Activated CD4-positive, alpha-beta memory T cell treated with anti-CD3 and anti-CD28 coated beads for 36 hours (primary cell): ENCODE data around the gene ARHGEF33. TPM values are rescaled to one million over a fixed set of nuclear protein-coding genes. Genes with fewer than 3 reads are reported as not detected.
A peak's percentile ranks its signal among the peaks of the same experiment; 100 is the strongest.

Source experiments
- CTCF ChIA-PET: fragments of 350-600 bp; sonication (Branson Sonifier 250); formaldehyde crosslinking; loops from one replicate; lab custom pipeline; 2021; ENCODE audit warnings: antibody characterized with exemption, inconsistent platforms; lab: Charles Lee
- POLR2A ChIA-PET: fragments of 350-600 bp; sonication (Branson Sonifier 250); formaldehyde crosslinking; loops from one replicate; lab custom pipeline; 2021; ENCODE audit warnings: antibody characterized with exemption; lab: Charles Lee
- DNase-seq: peaks from one replicate; pipeline ENCODE4 v3.0.0-alpha.2; 2020
- H3K27ac Mint-ChIP-seq: one replicate; pipeline ENCODE4 v1.8.0; 2021; ENCODE audit warnings: mixed read lengths
- H3K27me3 Mint-ChIP-seq: one replicate; pipeline ENCODE4 v1.8.0; 2021; ENCODE audit warnings: mixed read lengths
- H3K36me3 Mint-ChIP-seq: one replicate; pipeline ENCODE4 v1.8.0; 2021; ENCODE audit warnings: mixed read lengths
- H3K4me1 Mint-ChIP-seq: one replicate; pipeline ENCODE4 v1.8.0; 2021; ENCODE audit warnings: low read depth, mixed read lengths
- H3K4me3 Mint-ChIP-seq: one replicate; pipeline ENCODE4 v1.8.0; 2021; ENCODE audit warnings: mild to moderate bottlenecking, mixed read lengths
- H3K9me3 Mint-ChIP-seq: one replicate; pipeline ENCODE4 v1.8.0; 2021; ENCODE audit warnings: mixed read lengths
- intact Hi-C: fragments of 100-400 bp; cut with micrococcal nuclease; formaldehyde crosslinking; loops from one replicate; pipeline ENCODE4 v1.15.1; 2023
- total RNA-seq, 2 experiments: library from RNA; stranded (reverse); gene quantifications; one replicate each; pipeline ENCODE4 v1.2.3, GENCODE V29; 2021

Gene ARHGEF33
- total RNA-seq, 2 experiments from 2014 or later = 0.34 to 0.38 TPM

- no peak overlapping the region for H3K27ac Mint-ChIP-seq
These were observed 92.1 kb downstream of the ARHGEF33 start for GRCh38 chr2:38981670-38982357.

GRCh38 chr2:38982498-38982897, 92.8 kb downstream of the ARHGEF33 start:
- Mint-ChIP-seq H3K27ac (no peak overlapping the region), H3K4me1 (no peaks in the 10 kb centered on the region), H3K4me3 (no peak overlapping the region), H3K27me3 (no peaks in the 10 kb centered on the region), H3K36me3 (peaks cover 11% of the 10 kb centered on the region), H3K9me3 (no peaks in the 10 kb centered on the region)
- no peak for DNase-seq
- ChIA-PET CTCF (interaction anchor here (0.7 kb wide), 1 partner anchor 35 kb away, joined by 4 read pairs; no protein-coding TSS in a partner anchor), POLR2A (no interaction called here)
- intact Hi-C loops = no loop called here

More at GRCh38 chr2:38981670-38982357, 92.1 kb downstream of the ARHGEF33 start:
- no peaks in the 10 kb centered on the region for H3K27me3 Mint-ChIP-seq
- H3K9me3 Mint-ChIP-seq = no peaks in the 10 kb centered on the region
- intact Hi-C loops = no loop called here
- H3K36me3 Mint-ChIP-seq = peaks cover 8% of the 10 kb centered on the region
- no peak for DNase-seq
- no peak overlapping the region for H3K4me3 Mint-ChIP-seq
- POLR2A ChIA-PET = no interaction called here
- CTCF ChIA-PET = interaction anchor here (0.7 kb wide), 1 partner anchor 34 kb away, joined by 4 read pairs; no protein-coding TSS in a partner anchor
- no peaks in the 10 kb centered on the region for H3K4me1 Mint-ChIP-seq

- H3K4me3 Mint-ChIP-seq = no peak overlapping the region
- H3K27me3 Mint-ChIP-seq = no peaks in the 10 kb centered on the region
- H3K27ac Mint-ChIP-seq = no peak overlapping the region
- DNase-seq = no peak
- intact Hi-C loops = no loop called here
- ChIA-PET CTCF (interaction anchor here (1.0 to 2.5 kb wide), 3 partner anchors 10 to 240 kb away, joined by 3 to 15 read pairs (median 3); no protein-coding TSS in a partner anchor), POLR2A (interaction anchor here (0.5 kb wide), 1 partner anchor 430 kb away, joined by 4 read pairs; no protein-coding TSS in a partner anchor)
- no peaks in the 10 kb centered on the region for H3K9me3 Mint-ChIP-seq
- H3K36me3 Mint-ChIP-seq = peaks cover 16% of the 10 kb centered on the region
- peaks cover 6% of the 10 kb centered on the region for H3K4me1 Mint-ChIP-seq
These were observed 99.0 kb downstream of the ARHGEF33 start for GRCh38 chr2:38988716-38989115.

GRCh38 chr2:38991899-38992298, 102.2 kb downstream of the ARHGEF33 start:
- Mint-ChIP-seq H3K4me1 (peaks cover 11% of the 10 kb centered on the region), H3K9me3 (no peaks in the 10 kb centered on the region), H3K27ac (no peak overlapping the region), H3K36me3 (peaks cover 17% of the 10 kb centered on the region), H3K27me3 (no peaks in the 10 kb centered on the region), H3K4me3 (no peak overlapping the region)
- intact Hi-C loops = no loop called here
- DNase-seq = no peak
- ChIA-PET POLR2A (no interaction called here), CTCF (interaction anchor here (2.8 kb wide), 1 partner anchor 237 kb away, joined by 6 read pairs; no protein-coding TSS in a partner anchor)

GRCh38 chr2:38997781-38998180, 108.1 kb downstream of the ARHGEF33 start:
- ChIA-PET CTCF (interaction anchor here (1.8 kb wide), 1 partner anchor 50 kb away, joined by 4 read pairs; no protein-coding TSS in a partner anchor), POLR2A (no interaction called here)
- no peak overlapping the region for H3K4me3 Mint-ChIP-seq
- no peaks in the 10 kb centered on the region for H3K27me3 Mint-ChIP-seq
- DNase-seq = no peak
- intact Hi-C loops = no loop called here
- H3K4me1 Mint-ChIP-seq = peaks cover 5% of the 10 kb centered on the region
- no peak overlapping the region for H3K27ac Mint-ChIP-seq
- H3K36me3 Mint-ChIP-seq = peaks cover 26% of the 10 kb centered on the region
- no peaks in the 10 kb centered on the region for H3K9me3 Mint-ChIP-seq

GRCh38 chr2:39000552-39000951, 110.9 kb downstream of the ARHGEF33 start:
- Mint-ChIP-seq H3K36me3 (peaks cover 22% of the 10 kb centered on the region), H3K27me3 (no peaks in the 10 kb centered on the region), H3K9me3 (no peaks in the 10 kb centered on the region), H3K27ac (no peak overlapping the region), H3K4me1 (no peaks in the 10 kb centered on the region), H3K4me3 (no peak overlapping the region)
- ChIA-PET CTCF (interaction anchor here (1.2 kb wide), 1 partner anchor 53 kb away, joined by 3 read pairs; no protein-coding TSS in a partner anchor), POLR2A (interaction anchor here (0.6 kb wide), 1 partner anchor 164 kb away, joined by 3 read pairs; no protein-coding TSS in a partner anchor)
- intact Hi-C loops = no loop called here
- no peak for DNase-seq

GRCh38 chr2:39007875-39008504, 118.3 kb downstream of the ARHGEF33 start:
- peaks cover 12% of the 10 kb centered on the region for H3K4me1 Mint-ChIP-seq
- POLR2A ChIA-PET = interaction anchor here (1.3 kb wide), 1 partner anchor 8 kb away, joined by 4 read pairs; no protein-coding TSS in a partner anchor
- intact Hi-C loops = no loop called here
- DNase-seq = no peak
- CTCF ChIA-PET = interaction anchor here (0.9 to 1.6 kb wide), 2 partner anchors 220 to 222 kb away, joined by 3 to 5 read pairs; no protein-coding TSS in a partner anchor
- H3K27me3 Mint-ChIP-seq = no peaks in the 10 kb centered on the region
- H3K27ac Mint-ChIP-seq = peak overlapping the region; percentile 26
- no peak overlapping the region for H3K4me3 Mint-ChIP-seq
- H3K36me3 Mint-ChIP-seq = peaks cover 32% of the 10 kb centered on the region
- no peaks in the 10 kb centered on the region for H3K9me3 Mint-ChIP-seq

- Mint-ChIP-seq H3K4me1 (peaks cover 12% of the 10 kb centered on the region), H3K4me3 (no peak overlapping the region), H3K27ac (peak overlapping the region; percentile 26), H3K27me3 (no peaks in the 10 kb centered on the region), H3K36me3 (peaks cover 36% of the 10 kb centered on the region), H3K9me3 (no peaks in the 10 kb centered on the region)
- ChIA-PET POLR2A (interaction anchor here (1.3 kb wide), 1 partner anchor 9 kb away, joined by 4 read pairs; no protein-coding TSS in a partner anchor), CTCF (interaction anchor here (1.1 to 1.6 kb wide), 3 partner anchors 26 to 221 kb away, joined by 3 to 5 read pairs (median 3); no protein-coding TSS in a partner anchor)
- intact Hi-C loops = no loop called here
- DNase-seq = peak; percentile 54
These were observed 119.0 kb downstream of the ARHGEF33 start for GRCh38 chr2:39008665-39009064.

GRCh38 chr2:39013871-39014270, 124.2 kb downstream of the ARHGEF33 start:
- Mint-ChIP-seq H3K4me3 (no peak overlapping the region), H3K27ac (no peak overlapping the region), H3K9me3 (no peaks in the 10 kb centered on the region), H3K27me3 (no peaks in the 10 kb centered on the region), H3K4me1 (peaks cover 4% of the 10 kb centered on the region), H3K36me3 (peaks cover 23% of the 10 kb centered on the region)
- DNase-seq = no peak
- POLR2A ChIA-PET = no interaction called here
- CTCF ChIA-PET = interaction anchor here (0.9 kb wide), 1 partner anchor 48 kb away, joined by 5 read pairs; no protein-coding TSS in a partner anchor
- intact Hi-C loops = no loop called here

GRCh38 chr2:39015424-39015823, 125.7 kb downstream of the ARHGEF33 start:
- intact Hi-C loops = no loop called here
- ChIA-PET POLR2A (no interaction called here), CTCF (interaction anchor here (1.9 kb wide), 1 partner anchor 214 kb away, joined by 5 read pairs; no protein-coding TSS in a partner anchor)
- Mint-ChIP-seq H3K9me3 (no peaks in the 10 kb centered on the region), H3K36me3 (peaks cover 18% of the 10 kb centered on the region), H3K4me3 (no peak overlapping the region), H3K27ac (no peak overlapping the region), H3K27me3 (no peaks in the 10 kb centered on the region), H3K4me1 (no peaks in the 10 kb centered on the region)
- no peak for DNase-seq

- H3K36me3 Mint-ChIP-seq = peaks cover 11% of the 10 kb centered on the region
- no peaks in the 10 kb centered on the region for H3K9me3 Mint-ChIP-seq
- no peaks in the 10 kb centered on the region for H3K4me1 Mint-ChIP-seq
- no peaks in the 10 kb centered on the region for H3K27me3 Mint-ChIP-seq
- H3K4me3 Mint-ChIP-seq = no peak overlapping the region
- H3K27ac Mint-ChIP-seq = no peak overlapping the region
- ChIA-PET POLR2A (interaction anchor here (0.6 kb wide), 1 partner anchor 8 kb away, joined by 3 read pairs; no protein-coding TSS in a partner anchor), CTCF (no interaction called here)
- no peak for DNase-seq
- intact Hi-C loops = no loop called here
These were observed 127.7 kb downstream of the ARHGEF33 start for GRCh38 chr2:39017334-39017733.

- Mint-ChIP-seq H3K36me3 (peaks cover 8% of the 10 kb centered on the region), H3K27me3 (no peaks in the 10 kb centered on the region), H3K27ac (no peak overlapping the region), H3K4me1 (no peaks in the 10 kb centered on the region), H3K4me3 (no peak overlapping the region), H3K9me3 (no peaks in the 10 kb centered on the region)
- CTCF ChIA-PET = interaction anchor here (1.2 kb wide), 1 partner anchor 71 kb away, joined by 5 read pairs; no protein-coding TSS in a partner anchor
- no peak for DNase-seq
- POLR2A ChIA-PET = no interaction called here
- intact Hi-C loops = no loop called here
These were observed 129.0 kb downstream of the ARHGEF33 start for GRCh38 chr2:39018638-39019037.
